Measurements from ENCODE around the gene PDE1C.

The PDE1C gene

GRCh38 chr7:32043688-32044087 lies 26.5 kb downstream of the PDE1C start:
- no peak overlapping the region for H3K27ac ChIP-seq
- TF ChIP-seq CTCF (conservative IDR thresholded peaks at IDR 0.05): no peak

GRCh38 chr7:32042900-32043299 lies 27.3 kb downstream of the PDE1C start:
- H3K27ac ChIP-seq: no peak overlapping the region
- no peak for TF ChIP-seq CTCF (conservative IDR thresholded peaks at IDR 0.05)

DNA sequence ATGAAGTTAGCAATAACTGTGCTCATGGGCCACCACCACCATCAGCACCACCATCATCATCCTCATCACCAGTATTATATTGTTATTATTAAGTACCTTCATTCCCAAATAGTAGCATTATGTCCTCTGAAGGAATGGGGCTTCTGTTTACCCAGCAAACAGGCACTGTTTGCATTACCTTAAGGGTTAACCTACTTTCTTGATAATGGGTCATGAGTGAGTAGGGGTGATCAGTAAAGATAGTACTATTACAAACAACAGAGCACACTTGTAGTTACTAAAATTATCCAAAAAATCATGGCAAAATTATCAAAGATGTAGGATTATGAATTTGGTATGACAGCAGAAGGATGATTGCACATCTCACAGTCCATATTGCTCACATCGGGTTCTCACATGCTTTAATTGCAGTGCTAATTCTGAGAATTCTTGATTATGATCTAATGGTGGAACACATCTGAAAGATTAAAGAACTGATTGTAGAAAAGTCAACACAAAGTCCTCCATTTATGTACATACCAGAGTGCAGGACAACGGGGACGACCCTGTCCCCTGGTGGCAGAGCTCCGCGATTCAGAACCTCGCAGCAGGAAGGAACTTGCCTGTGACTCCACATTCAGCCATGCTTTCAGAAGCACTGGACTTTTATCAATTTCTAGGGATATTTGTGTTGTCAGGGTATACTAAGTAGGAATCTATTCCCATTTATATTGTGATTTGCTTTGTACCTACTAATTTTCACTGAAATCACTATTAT lies 31.0 kb downstream of the PDE1C start:
- peak; percentile 75 for TF ChIP-seq CTCF (conservative IDR thresholded peaks at IDR 0.05)
- H3K27ac ChIP-seq: no peak overlapping the region

DNA sequence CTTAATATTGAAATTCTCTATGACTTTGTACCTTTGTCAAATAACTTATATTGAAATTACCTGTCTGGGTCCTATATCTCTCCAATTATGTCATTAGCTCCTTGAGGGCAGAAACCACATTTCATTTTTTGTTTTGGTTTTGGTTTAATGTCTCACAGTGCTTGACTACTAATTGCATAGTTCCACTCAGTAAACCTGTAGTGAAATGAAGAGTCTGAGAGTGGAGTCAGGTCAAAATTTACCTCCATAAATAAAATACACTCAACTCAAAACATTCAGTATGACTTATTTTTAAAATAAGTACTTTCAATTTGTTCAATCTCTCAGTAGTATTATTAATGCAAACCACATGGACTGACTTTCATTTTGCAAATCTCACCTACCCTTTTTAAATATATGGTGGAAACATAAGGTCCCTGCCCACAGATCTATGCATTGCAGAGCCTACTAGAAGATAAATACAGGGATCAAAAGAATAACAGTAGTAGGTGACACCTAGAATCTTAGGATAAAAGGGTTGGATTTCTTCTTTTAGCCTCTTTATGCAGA lies 32.5 kb downstream of the PDE1C start:
- H3K27ac ChIP-seq: no peak overlapping the region
- TF ChIP-seq CTCF (conservative IDR thresholded peaks at IDR 0.05): no peak

- no peak for TF ChIP-seq CTCF (conservative IDR thresholded peaks at IDR 0.05)
- no peak overlapping the region for H3K27ac ChIP-seq
Measured at GRCh38 chr7:32036557-32036956, 33.6 kb downstream of the PDE1C start.

DNA sequence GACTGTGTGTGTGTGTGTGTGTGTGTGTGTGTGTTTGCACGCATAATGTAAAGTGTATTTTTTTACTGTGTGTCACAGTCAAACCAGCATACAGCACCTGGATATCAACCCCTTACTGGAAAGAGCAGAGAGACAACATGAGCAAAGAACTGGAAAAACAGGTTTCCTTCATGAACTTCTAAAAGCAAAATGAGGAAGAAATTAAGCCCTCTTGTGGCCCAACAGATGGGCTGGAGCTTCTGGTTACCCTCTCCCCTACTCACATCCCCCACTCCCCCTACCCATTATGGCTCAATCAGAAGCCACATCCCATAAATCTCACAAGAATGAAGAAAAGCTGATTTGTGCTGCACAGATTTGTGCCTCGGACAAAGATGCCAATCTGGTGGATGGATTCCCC lies 36.2 kb downstream of the PDE1C start:
- TF ChIP-seq CTCF (conservative IDR thresholded peaks at IDR 0.05): 0 out of 2 replicates have a peak, but pooled peaks have one; percentile 9
- no peak overlapping the region for H3K27ac ChIP-seq

DNA sequence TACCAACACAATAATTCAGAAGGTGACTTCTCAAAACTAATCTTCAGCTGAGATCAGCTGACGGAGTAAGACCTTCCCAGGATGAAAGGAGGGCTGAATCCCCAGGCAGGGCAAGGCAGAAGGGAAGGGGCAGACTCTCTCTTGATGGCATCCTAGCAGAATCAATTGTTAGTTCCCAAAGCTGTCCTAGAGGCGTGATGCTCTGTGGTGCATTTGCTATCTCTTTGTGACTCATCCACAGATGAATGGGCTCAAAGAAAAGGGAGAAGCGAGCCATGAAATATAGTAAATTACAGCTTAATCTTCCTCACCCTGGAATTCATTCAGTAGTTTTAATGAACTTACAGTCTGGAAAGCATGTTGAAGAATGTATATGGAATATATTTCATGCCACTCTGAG lies 37.2 kb downstream of the PDE1C start:
- no peak overlapping the region for H3K27ac ChIP-seq
- no peak for TF ChIP-seq CTCF (conservative IDR thresholded peaks at IDR 0.05)

All from VCaP (cell line).